Stimulated activated CD4-positive, alpha-beta T cell treated with anti-CD3 and anti-CD28 coated beads, Interleukin-1b, Interleukin-23, amount 100 ng/mL, for 1 hour (primary cell): Measurements from ENCODE around the gene PPIF.

ENCODE experiments used
- DNase-seq, 2 donors: peaks; one replicate each; pipeline ENCODE4 v3.0.0-alpha.2; 2020; ENCODE audit warnings: low read depth in 2 of 2

PPIF gene

GRCh38 chr10:79347226-79347893, at the start of gene PPIF:
Gene PPIF (plus strand): TSS chr10:79347469. CDS start chr10:79347549, 80 bp downstream.
- peak; percentile 77 to 90 for DNase-seq

DNA sequence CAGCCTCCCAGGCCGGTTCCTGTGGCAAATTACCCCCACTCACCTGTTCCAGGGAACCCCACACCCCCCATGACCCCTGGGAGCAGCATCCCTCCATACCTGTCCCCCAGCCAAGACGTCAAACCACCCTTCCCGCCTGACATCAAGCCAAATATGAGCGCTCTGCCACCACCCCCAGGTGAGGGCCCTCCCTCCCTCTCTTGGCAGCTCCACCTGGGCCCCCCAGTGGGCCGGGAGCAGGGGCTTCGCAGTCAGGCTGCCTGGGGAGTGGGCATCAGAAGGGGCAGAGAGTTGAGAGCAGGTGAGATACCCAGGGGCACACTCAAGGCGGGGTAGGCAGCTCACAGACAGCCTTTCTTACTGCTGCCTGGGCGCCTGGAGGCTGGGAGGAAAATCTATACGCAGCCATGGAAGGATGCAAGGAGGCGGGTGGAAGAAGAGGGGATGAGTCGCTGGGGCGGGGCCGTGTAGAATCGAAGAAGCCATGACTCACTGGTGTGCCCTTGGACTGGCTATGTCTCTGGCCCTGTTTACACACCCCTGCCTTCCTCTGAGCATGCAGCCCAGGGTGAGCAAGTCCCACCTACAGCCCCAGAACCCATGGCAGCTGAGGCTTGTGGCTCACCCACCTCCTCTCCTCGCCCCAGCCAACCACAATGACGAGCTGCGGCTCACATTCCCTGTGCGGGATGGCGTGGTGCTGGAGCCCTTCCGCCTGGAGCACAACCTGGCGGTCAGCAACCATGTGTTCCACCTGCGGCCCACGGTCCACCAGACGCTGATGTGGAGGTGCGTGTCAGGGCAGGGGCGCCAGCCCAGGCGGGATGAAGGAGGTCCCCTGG, 48.6 kb upstream of the PPIF start:
- no peak for DNase-seq

DNA sequence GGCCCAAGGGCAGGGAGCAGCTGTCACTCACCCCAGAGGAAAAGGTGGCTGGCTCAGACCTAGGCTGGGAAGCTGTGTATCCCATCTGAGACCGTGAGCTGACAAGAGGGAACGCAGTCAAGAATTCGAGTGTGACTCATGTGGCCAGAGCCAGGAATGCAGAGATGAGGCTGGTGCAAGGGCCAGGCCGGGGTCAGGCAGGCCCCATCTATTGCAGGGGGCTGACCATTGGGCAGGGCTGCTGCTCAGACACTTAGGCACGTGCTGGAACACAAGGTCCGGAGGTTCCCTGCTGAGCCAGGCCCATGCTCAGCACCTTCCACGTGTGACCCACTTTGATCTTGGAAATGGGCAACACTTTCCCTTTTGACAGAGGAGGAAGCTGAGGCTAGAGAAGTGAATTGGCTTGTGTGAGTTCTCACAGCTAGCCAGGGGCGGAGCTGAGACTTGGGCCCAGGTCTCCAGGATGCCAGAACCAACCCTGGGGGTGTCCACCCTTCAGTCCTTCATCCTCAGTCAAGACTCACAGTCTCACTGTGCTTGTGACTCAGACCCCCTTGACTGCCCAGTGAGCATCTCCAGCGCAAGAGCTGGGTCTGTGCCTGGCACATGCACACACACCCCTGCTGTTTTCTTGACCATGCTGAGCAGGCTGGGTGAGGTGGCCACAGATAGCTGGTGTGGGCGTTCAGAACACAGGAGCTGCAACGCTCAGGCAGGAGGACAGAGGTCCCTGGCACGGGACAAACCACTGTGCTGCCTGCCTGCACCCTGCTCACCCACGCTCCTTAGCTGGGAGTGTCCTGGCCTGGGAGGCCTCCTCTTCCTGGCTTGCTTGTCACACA, 47.6 kb upstream of the PPIF start:
- no peak for DNase-seq

- no peak for DNase-seq
These were observed 46.6 kb upstream of the PPIF start for GRCh38 chr10:79300711-79301110.

DNA sequence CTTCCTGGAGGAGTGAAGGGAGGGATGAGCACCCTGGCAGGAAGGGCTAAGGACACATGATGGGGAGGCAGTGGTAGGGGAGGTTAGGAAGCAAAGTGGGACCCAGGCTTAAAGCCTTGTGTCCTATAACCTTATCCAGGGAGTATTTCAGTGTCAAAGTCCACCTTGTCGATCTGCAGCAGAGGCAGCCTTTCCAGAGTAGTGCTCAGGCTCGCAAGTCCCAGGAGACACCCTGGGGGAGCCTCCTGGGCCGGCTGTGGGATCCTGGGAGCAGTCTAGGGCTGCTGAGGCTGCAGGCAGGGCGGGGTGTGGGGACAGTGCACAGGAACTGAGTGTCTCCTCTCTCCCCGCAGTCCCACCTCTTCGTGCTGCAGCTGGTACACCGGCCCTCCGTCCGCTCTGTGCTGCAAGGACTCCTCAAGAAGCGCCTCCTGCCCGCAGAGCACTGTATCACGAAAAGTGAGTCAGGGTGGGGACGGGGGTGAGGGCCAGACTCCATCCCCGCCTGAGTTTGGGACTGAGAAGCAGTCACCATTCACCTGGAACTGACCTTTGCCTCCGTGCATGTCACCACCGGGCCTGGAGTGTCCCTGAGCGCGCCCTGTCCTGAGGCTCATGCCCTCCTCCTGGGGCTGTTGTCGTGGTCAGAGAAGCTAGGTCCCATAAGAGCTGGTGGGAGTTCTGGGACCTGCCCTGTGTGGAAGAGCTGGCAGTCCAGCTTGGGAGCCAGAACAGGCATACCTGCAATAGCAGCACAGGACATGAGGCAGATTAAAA, 45.3 kb upstream of the PPIF start:
- no peak for DNase-seq

GRCh38 chr10:79303631-79304478, 43.4 kb upstream of the PPIF start:
- DNase-seq = no peak

DNA sequence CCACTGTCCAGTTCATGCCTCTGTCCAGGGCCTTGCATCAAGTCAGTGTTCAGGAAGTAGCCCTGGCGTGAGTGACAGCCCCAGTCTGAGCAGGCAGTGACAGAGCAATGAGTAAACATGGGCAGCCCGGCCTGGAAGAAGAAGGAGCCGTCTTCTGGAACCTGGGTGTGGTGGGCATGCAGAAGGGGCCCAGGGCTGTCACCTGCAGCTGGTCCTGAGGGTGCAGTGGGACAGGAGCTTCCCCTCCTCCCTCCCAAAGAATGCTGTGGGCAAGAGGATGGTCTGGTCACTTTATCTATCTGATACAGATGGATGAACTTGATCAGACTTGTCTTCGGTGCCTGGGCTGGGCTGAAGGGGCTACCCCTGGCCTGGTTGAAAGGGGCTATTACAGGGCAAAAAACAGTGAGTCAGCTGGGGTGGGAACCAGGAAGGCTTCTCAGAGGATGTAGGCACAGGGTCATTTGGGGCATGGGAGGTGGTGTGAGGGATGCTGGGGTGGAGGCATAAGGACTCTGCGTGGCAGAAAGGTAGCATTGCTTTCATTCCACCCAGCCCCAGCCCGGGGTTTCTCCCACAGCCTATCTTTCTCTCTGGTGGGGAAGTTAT, 42.7 kb upstream of the PPIF start:
- DNase-seq = no peak

GRCh38 chr10:79305515-79305914, 41.8 kb upstream of the PPIF start:
- no peak for DNase-seq

DNA sequence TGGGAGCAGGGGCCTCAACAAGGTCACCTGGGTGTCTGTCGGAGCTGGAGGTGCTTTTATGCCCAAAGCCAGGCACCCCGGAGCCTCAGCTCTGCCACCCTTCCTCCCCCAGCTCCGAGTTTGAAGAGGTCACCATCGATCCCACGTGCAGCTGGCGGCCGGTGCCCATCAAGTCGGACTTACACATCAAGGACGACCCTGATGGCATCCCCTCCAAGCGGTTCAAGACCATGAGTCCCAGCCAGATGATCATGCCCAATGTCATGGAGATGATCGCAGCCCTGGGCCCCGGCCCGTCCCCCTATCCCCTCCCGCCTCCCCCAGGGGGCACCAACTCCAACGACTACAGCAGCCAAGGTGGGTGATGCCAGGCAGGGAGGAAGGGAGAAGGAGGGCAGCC, 41.3 kb upstream of the PPIF start:
- DNase-seq = no peak

- no peak for DNase-seq
These were observed 40.5 kb upstream of the PPIF start for GRCh38 chr10:79306644-79307220.

- DNase-seq = no peak
These were observed 39.3 kb upstream of the PPIF start for GRCh38 chr10:79308016-79308415.

- no peak for DNase-seq
These were observed 38.2 kb upstream of the PPIF start for GRCh38 chr10:79308969-79309665.

- DNase-seq = no peak
These were observed 36.9 kb upstream of the PPIF start for GRCh38 chr10:79310200-79310865.

- DNase-seq = no peak
These were observed 36.2 kb upstream of the PPIF start for GRCh38 chr10:79310911-79311573.

GRCh38 chr10:79311581-79312407, 35.5 kb upstream of the PPIF start:
- DNase-seq = no peak

- no peak for DNase-seq
These were observed 34.6 kb upstream of the PPIF start for GRCh38 chr10:79312601-79313187.

- DNase-seq = no peak
These were observed 33.9 kb upstream of the PPIF start for GRCh38 chr10:79313320-79313719.
